Endothelial cell of umbilical vein (primary cell): Measurements from ENCODE around the gene CTDP1. TPM values are rescaled to one million over a fixed set of nuclear protein-coding genes. Genes with fewer than 3 reads are reported as not detected.

Experiments
- BruUV-seq: library from RNA; stranded (reverse); fragments of 400-500 nt; replicated peaks from 2 replicates; lab custom pipeline; 2021; lab: Mats Ljungman, UMichigan
- CTCF ChIA-PET: fragments of 300-600, 350-600 bp; sonication (Branson Sonifier 250); formaldehyde crosslinking; loops from one replicate; lab custom pipeline; 2021; ENCODE audit warnings: antibody characterized with exemption, inconsistent platforms; lab: Charles Lee
- POLR2A ChIA-PET: fragments of 300-600, 350-600 bp; sonication (Branson Sonifier 250); formaldehyde crosslinking; loops from one replicate; lab custom pipeline; 2021; ENCODE audit warnings: antibody characterized with exemption, inconsistent platforms; lab: Charles Lee
- DNase-seq: peaks from one replicate; pipeline ENCODE4 v3.0.0-alpha.2; 2011; ENCODE audit warnings: low read depth, low spot score
- FAIRE-seq: peaks from 2 replicates; lab custom pipeline; 2011; peaks lifted over from hg19 to GRCh38; lab: Jason Lieb, UNC
- H2AFZ ChIP-seq: 2 replicates; pipeline ENCODE4 v1.6.0; 2012; ENCODE audit warnings: low read depth, low read length, control low read depth, inconsistent platforms
- H3K27ac ChIP-seq: 2 replicates; pipeline ENCODE4 v1.5.1; 2011; ENCODE audit warnings: low read depth, mild to moderate bottlenecking, control low read depth, low read length, moderate library complexity; ENCODE audit not compliant: insufficient read depth
- H3K27me3 ChIP-seq, 2 experiments: 2 replicates each; pipeline versions ENCODE4 v1.6.0 to v1.6.1; 2011; ENCODE audit warnings: low read length in 2 of 2, mixed read lengths in 1 of 2; ENCODE audit not compliant: control insufficient read depth in 2 of 2, insufficient read depth in 2 of 2
- H3K36me3 ChIP-seq, 2 experiments: 2 replicates in 1 of 2; 3 replicates in 1 of 2; pipeline ENCODE4 v1.5.1; 2011; ENCODE audit warnings: low read length in 2 of 2, mild to moderate bottlenecking in 1 of 2, moderate library complexity in 1 of 2; ENCODE audit not compliant: control insufficient read depth in 2 of 2, insufficient read depth in 2 of 2; ENCODE audit errors: extremely low read depth in 1 of 2
- H3K4me1 ChIP-seq: 3 replicates; pipeline ENCODE4 v1.5.1; 2011; ENCODE audit warnings: mild to moderate bottlenecking, low read length; ENCODE audit not compliant: control insufficient read depth, insufficient read depth; ENCODE audit errors: extremely low read depth
- H3K4me2 ChIP-seq: 2 replicates; pipeline ENCODE4 v1.6.1; 2011; ENCODE audit warnings: low read length, control low read depth, mixed read lengths; ENCODE audit not compliant: insufficient read depth
- H3K4me3 ChIP-seq, 3 experiments: fragments of 200-600 bp in 1 of 3; sonication (generic), shearing (Covaris generic) in 1 of 3; replicated peaks in 1 of 3; 2 replicates each; pipeline ENCODE4 v1.5.1; 2011 to 2016; ENCODE audit warnings: control low read depth in 3 of 3, low read length in 3 of 3, mild to moderate bottlenecking in 2 of 3, inconsistent platforms in 1 of 3, low read depth in 1 of 3, moderate library complexity in 1 of 3; ENCODE audit not compliant: insufficient read depth in 1 of 3
- H3K79me2 ChIP-seq: 2 replicates; pipeline ENCODE4 v1.6.0; 2012; ENCODE audit warnings: low read length, inconsistent platforms; ENCODE audit not compliant: control insufficient read depth, insufficient read depth
- H3K9ac ChIP-seq: replicated peaks from 2 replicates; pipeline ENCODE3; 2011; ENCODE audit warnings: low read length, control low read depth; ENCODE audit not compliant: insufficient read depth; ENCODE audit errors: extremely low read depth
- H3K9me1 ChIP-seq: replicated peaks from 3 replicates; pipeline ENCODE4 v1.6.0; 2011; ENCODE audit warnings: mild to moderate bottlenecking, low read length; ENCODE audit not compliant: control insufficient read depth, insufficient read depth; ENCODE audit errors: extremely low read depth
- H3K9me3 ChIP-seq: replicated peaks from 2 replicates; pipeline ENCODE4 v1.5.1; 2012; ENCODE audit warnings: low read length, inconsistent platforms; ENCODE audit not compliant: control insufficient read depth, insufficient read depth
- H4K20me1 ChIP-seq: replicated peaks from 2 replicates; pipeline ENCODE3; 2011; ENCODE audit warnings: mild to moderate bottlenecking, low read length; ENCODE audit not compliant: control insufficient read depth, insufficient read depth; ENCODE audit errors: extremely low read depth
- CTCF ChIP-seq, 2 donors: IDR thresholded peaks; 1 replicate in 1 of 2; 2 replicates in 1 of 2; pipeline ENCODE4 v1.5.1; 2011; ENCODE audit warnings: low read length in 2 of 2, mild to moderate bottlenecking in 2 of 2, moderate library complexity in 2 of 2, control low read depth in 1 of 2, inconsistent platforms in 1 of 2, low read depth in 1 of 2; ENCODE audit not compliant: insufficient read depth in 1 of 2; ENCODE audit errors: extremely low read depth in 1 of 2
- EZH2 ChIP-seq: IDR thresholded peaks from 2 replicates; pipeline ENCODE4 v1.6.1; 2012; ENCODE audit warnings: borderline replicate concordance, low read depth, mild to moderate bottlenecking, moderate library complexity, low read length, inconsistent platforms; ENCODE audit not compliant: severe bottlenecking
- FOS ChIP-seq: IDR thresholded peaks from 2 replicates; pipeline ENCODE4 v1.6.1; 2011; ENCODE audit warnings: mild to moderate bottlenecking, low read length, moderate library complexity, borderline replicate concordance; ENCODE audit not compliant: insufficient read depth
- GATA2 ChIP-seq: IDR thresholded peaks from 2 replicates; pipeline ENCODE4 v1.7.0; 2011; ENCODE audit warnings: low read depth, mild to moderate bottlenecking, moderate library complexity, mixed read lengths, low read length; ENCODE audit not compliant: insufficient read length, insufficient read depth
- JUN ChIP-seq: IDR thresholded peaks from 2 replicates; pipeline ENCODE4 v1.6.1; 2011; ENCODE audit warnings: borderline replicate concordance, low read depth; ENCODE audit not compliant: insufficient read length, insufficient read depth
- MAX ChIP-seq: IDR thresholded peaks from 2 replicates; pipeline ENCODE4 v1.6.1; 2011; ENCODE audit not compliant: insufficient read depth, insufficient read length
- MYC ChIP-seq: IDR thresholded peaks from one replicate; pipeline ENCODE4 v1.6.1; 2011; ENCODE audit warnings: mild to moderate bottlenecking, low read depth, low read length
- POLR2A ChIP-seq: IDR thresholded peaks from 2 replicates; pipeline ENCODE4 v1.6.1; 2012; ENCODE audit warnings: low read depth, mild to moderate bottlenecking, control low read depth, low read length
- POLR2AphosphoS5 ChIP-seq: IDR thresholded peaks from 2 replicates; pipeline ENCODE4 v1.6.1; 2012; ENCODE audit warnings: low read depth, mild to moderate bottlenecking, control low read depth, low read length, moderate library complexity; ENCODE audit not compliant: insufficient read depth
- dilution Hi-C: fragments of 300-500 bp; cut with MboI; formaldehyde crosslinking; loops from one replicate; pipeline ENCODE4 v1.15.0; 2019; ENCODE audit warnings: low sequenced_read_pairs; ENCODE audit not compliant: extremely low pct_ligation_motif_present
- intact Hi-C: fragments of 100-400 bp; cut with micrococcal nuclease; formaldehyde crosslinking; loops from one replicate; pipeline ENCODE4 v1.10.0; 2022
- polyA plus RNA-seq, 4 experiments: library from polyadenylated mRNA; depleted of rRNA in 3 of 4; stranded (reverse) in 3 of 4; unstranded in 1 of 4; fragments of >200 nt; gene quantifications; 2 replicates each; pipeline versions ENCODE4 v1.2.1 to v1.2.3, GENCODE V29; 2011 to 2012; ENCODE audit warnings: missing spikeins in 1 of 4
- total RNA-seq: library from RNA; stranded (reverse); gene quantifications from 2 replicates; pipeline ENCODE4 v1.2.3, GENCODE V29; 2021

CTDP1 gene
- total and polyA plus RNA-seq, 2 donors (not counting 3 experiments of a cell fraction or from before 2014, with no cell fraction given), result 15.3 to 27.6 TPM

GRCh38 chr18:79706006-79706405, 26.4 kb downstream of the CTDP1 start:
- dilution Hi-C loops, result no loop called here
- CTCF ChIA-PET, result no interaction called here
- peaks cover 4 to 29% of the 10 kb centered on the region in 2 experiments for H3K36me3 ChIP-seq

More at GRCh38 chr18:79706006-79706405, 26.4 kb downstream of the CTDP1 start:
- no TSS peak for BruUV-seq
- H2AFZ ChIP-seq, result no peak overlapping the region
- no peak for FAIRE-seq
- H3K9me1 ChIP-seq, result no peaks in the 10 kb centered on the region
- TF ChIP-seq MYC (no peak), EZH2 (no peak), MAX (no peak), POLR2A (no peak), CTCF (IDR thresholded peaks at IDR 0.05; ENCODE audit: extremely low read depth in 1 of 2, insufficient read depth in 1 of 2, low read depth in 1 of 2, low read length in 2 of 2) (no peak), JUN (no peak), POLR2AphosphoS5 (no peak), FOS (no peak), GATA2 (no peak)
- H3K27ac ChIP-seq, result no peak overlapping the region
- H3K4me3 ChIP-seq, result no peak overlapping the region
- H3K27me3 ChIP-seq, result no peaks in the 10 kb centered on the region
- peaks cover 5% of the 10 kb centered on the region for H3K79me2 ChIP-seq
- no peaks in the 10 kb centered on the region for H4K20me1 ChIP-seq
- intact Hi-C loops, result no loop called here
- H3K9me3 ChIP-seq, result no peaks in the 10 kb centered on the region
- POLR2A ChIA-PET, result no interaction called here
- no peak overlapping the region for H3K4me2 ChIP-seq
- H3K9ac ChIP-seq, result no peak overlapping the region
- H3K4me1 ChIP-seq, result no peaks in the 10 kb centered on the region
- DNase-seq, result no peak
